ENCODE results near the gene PRSS2.

PRSS2 gene

GRCh38 chr7:142787034-142787768 lies 16.4 kb downstream of the PRSS2 start:
- no peak for DNase-seq (ENCODE audit: low read depth)

DNA sequence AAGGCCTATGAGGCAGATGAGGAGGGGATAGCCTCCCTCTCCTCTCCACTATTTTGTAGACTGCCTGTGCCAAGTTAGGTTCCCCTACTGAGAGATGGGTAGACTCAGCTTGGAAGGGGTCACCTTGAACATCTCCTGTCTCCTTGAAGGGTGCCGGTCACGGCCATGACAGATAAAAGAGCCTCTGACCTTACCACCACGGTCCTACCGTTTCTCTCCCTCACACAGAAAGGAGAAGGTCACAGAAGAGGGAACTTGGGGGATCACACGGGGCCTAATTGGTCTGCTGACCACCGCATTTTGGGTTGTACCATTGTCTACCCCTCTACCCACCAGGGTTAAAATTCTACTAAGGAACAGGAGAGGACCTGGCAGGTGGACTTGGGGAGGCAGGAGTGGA lies 17.0 kb downstream of the PRSS2 start:
- DNase-seq (ENCODE audit: low read depth), result no peak

GRCh38 chr7:142788303-142789289 lies 17.8 kb downstream of the PRSS2 start:
- no peak for DNase-seq (ENCODE audit: low read depth)

GRCh38 chr7:142789441-142789840 lies 18.7 kb downstream of the PRSS2 start:
- DNase-seq (ENCODE audit: low read depth), result no peak

DNA sequence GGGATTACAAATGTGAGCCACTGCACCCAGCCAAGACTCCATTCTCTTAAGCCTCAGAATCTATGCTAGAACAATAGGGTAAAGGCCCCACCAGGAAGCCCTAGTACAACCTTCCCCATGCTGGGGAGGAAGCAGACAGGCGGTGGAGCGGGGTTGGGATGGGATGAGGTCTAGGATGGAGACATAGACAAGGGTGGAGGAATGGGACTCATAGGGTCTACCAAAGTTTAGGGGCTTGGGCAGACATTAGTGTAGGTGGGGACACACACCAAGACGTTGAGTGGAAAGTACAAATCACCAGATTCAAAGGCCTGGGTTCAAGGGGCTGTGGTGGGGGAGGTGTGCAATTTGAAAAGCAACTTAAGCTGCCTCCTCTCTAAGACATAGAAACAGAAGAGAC lies 19.3 kb downstream of the PRSS2 start:
- no peak for DNase-seq (ENCODE audit: low read depth)

GRCh38 chr7:142790555-142790954 lies 19.8 kb downstream of the PRSS2 start:
- DNase-seq (ENCODE audit: low read depth), result no peak

DNA sequence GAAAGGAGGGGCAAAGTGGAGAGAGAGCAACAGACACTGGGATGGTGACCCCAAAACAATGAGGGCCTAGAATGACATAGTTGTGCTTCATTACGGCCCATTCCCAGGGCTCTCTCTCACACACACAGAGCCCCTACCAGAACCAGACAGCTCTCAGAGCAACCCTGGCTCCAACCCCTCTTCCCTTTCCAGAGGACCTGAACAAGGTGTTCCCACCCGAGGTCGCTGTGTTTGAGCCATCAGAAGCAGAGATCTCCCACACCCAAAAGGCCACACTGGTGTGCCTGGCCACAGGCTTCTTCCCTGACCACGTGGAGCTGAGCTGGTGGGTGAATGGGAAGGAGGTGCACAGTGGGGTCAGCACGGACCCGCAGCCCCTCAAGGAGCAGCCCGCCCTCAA lies 20.7 kb downstream of the PRSS2 start:
- DNase-seq (ENCODE audit: low read depth), result no peak

DNA sequence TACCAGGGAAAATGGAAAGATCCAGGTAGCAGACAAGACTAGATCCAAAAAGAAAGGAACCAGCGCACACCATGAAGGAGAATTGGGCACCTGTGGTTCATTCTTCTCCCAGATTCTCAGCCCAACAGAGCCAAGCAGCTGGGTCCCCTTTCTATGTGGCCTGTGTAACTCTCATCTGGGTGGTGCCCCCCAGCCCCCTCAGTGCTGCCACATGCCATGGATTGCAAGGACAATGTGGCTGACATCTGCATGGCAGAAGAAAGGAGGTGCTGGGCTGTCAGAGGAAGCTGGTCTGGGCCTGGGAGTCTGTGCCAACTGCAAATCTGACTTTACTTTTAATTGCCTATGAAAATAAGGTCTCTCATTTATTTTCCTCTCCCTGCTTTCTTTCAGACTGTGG lies 21.4 kb downstream of the PRSS2 start:
- no peak for DNase-seq (ENCODE audit: low read depth)

DNA sequence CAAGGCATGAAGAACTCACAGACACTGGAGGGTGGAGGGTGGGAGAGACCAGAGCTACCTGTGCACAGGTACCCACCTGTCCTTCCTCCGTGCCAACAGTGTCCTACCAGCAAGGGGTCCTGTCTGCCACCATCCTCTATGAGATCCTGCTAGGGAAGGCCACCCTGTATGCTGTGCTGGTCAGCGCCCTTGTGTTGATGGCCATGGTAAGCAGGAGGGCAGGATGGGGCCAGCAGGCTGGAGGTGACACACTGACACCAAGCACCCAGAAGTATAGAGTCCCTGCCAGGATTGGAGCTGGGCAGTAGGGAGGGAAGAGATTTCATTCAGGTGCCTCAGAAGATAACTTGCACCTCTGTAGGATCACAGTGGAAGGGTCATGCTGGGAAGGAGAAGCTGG lies 21.8 kb downstream of the PRSS2 start:
- DNase-seq (ENCODE audit: low read depth), result no peak

DNA sequence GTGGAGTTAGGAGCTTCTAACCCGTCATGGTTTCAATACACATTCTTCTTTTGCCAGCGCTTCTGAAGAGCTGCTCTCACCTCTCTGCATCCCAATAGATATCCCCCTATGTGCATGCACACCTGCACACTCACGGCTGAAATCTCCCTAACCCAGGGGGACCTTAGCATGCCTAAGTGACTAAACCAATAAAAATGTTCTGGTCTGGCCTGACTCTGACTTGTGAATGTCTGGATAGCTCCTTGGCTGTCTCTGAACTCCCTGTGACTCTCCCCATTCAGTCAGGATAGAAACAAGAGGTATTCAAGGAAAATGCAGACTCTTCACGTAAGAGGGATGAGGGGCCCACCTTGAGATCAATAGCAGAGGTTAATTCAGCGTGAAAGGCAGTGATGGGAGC lies 22.4 kb downstream of the PRSS2 start:
- DNase-seq (ENCODE audit: low read depth), result no peak

DNA sequence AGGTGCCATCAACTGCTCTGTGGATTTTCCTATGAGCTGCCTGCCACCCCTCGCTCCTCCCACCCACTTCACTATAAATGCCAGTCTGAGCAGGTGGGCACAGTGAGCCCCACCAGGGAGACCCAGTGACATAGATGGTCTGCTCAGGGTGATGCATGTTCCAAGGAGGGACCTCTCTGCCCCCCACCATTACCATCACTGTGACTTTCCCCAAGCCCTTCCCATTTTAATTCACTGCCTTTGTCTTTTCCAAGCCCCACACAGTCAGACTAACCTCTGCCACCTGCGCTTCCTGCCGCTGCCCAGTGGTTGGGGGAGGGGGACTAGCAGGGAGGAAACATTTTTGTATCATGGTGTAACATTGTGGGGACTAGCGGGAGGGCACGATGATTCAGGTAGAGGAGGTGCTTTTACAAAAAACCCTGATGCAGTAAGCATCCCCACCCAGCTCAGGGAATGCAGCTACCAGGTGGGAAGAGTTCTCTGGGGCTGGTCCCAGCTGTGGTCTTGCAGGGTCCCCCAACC lies 24.6 kb downstream of the PRSS2 start:
- peak; percentile 71 for DNase-seq (ENCODE audit: low read depth)

DNA sequence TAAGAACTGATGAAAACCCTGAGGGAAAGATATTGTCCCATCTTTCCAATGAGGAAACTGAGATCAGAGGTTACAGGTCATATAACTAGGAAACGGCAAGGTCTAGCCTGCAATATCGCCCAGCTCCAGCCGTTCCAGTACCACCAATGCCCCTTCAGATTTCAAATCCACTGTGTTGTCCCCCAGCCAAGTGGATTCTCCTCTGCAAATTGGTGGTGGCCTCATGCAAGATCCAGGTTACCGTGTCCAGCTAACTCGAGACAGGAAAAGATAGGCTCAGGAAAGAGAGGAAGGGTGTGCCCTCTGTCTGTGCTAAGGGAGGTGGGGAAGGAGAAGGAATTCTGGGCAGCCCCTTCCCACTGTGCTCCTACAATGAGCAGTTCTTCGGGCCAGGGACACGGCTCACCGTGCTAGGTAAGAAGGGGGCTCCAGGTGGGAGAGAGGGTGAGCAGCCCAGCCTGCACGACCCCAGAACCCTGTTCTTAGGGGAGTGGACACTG lies 25.3 kb downstream of the PRSS2 start:
- no peak for DNase-seq (ENCODE audit: low read depth)

- DNase-seq (ENCODE audit: low read depth), result no peak
Observed at GRCh38 chr7:142796501-142797390, 26.0 kb downstream of the PRSS2 start.

DNA sequence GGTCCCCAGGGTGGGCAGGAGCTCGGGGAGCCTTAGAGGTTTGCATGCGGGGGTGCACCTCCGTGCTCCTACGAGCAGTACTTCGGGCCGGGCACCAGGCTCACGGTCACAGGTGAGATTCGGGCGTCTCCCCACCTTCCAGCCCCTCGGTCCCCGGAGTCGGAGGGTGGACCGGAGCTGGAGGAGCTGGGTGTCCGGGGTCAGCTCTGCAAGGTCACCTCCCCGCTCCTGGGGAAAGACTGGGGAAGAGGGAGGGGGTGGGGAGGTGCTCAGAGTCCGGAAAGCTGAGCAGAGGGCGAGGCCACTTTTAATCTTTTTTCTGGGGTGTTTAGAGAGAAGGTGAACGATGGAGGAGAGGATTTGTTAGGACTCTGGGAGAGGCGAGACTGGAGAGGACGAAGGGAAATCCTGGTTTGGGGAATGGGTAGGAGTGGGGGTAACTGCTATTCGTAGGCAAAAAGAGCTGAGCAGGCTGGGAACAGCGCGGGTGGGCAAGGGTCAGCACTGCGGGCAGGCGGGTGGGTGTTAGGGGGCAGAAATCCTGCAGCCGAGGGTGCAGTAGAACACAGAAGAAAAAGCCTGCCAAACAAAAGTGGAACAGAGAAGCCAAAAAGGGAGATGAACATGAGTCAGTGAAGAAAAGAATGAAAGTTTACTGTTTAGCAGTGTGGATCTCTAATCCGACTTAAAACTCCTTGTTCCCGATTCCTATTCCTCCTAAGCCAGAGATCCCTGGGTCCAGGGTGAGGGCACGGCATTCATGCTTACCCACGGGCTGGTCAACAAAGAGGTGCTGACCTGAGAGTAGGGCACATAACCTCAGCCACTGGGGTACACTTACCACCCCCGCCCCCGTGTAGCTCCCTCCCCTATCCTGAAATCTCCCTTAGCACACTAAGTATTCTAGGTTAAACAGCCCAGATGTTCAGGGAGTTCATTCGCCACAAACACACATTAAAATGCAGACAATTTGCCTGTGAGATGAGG lies 26.9 kb downstream of the PRSS2 start:
- no peak for DNase-seq (ENCODE audit: low read depth)

- no peak for DNase-seq (ENCODE audit: low read depth)
Observed at GRCh38 chr7:142798451-142799436, 28.0 kb downstream of the PRSS2 start.

GRCh38 chr7:142799437-142799835 lies 28.7 kb downstream of the PRSS2 start:
- no peak for DNase-seq (ENCODE audit: low read depth)

GRCh38 chr7:142800088-142800487 lies 29.3 kb downstream of the PRSS2 start:
- DNase-seq (ENCODE audit: low read depth), result no peak

DNA sequence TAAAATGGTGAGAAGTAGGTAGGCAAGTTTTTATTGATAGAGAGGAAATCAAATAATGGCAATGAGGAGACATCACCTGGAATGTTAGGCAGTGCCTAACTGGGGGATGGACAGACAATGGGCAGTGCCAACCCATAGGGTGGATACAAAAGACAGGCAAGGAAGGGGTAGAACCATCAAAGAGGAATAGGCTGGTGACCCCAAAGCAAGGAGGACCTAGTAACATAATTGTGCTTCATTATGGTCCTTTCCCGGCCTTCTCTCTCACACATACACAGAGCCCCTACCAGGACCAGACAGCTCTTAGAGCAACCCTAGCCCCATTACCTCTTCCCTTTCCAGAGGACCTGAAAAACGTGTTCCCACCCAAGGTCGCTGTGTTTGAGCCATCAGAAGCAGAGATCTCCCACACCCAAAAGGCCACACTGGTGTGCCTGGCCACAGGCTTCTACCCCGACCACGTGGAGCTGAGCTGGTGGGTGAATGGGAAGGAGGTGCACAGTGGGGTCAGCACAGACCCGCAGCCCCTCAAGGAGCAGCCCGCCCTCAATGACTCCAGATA lies 30.0 kb downstream of the PRSS2 start:
- no peak for DNase-seq (ENCODE audit: low read depth)

Data from activated gamma-delta T cell treated with anti-CD3 and anti-CD28 coated beads, Interleukin-2, amount 50 U/mL, for 16 hours (primary cell).